Activated T-helper 1 cell treated with anti-CD3 and anti-CD28 coated beads, Interleukin-12 subunit alpha, Interleukin-12 subunit beta, Interleukin-2, Interleukin-4 antibody, amounts not matched to agents 30 ng/mL and 10 ng/mL and 1 ng/mL, durations not matched to agents 14 hours and 24 hours and 36 hours (primary cell): ENCODE data around the gene LARGE1. TPM values are rescaled to one million over a fixed set of nuclear protein-coding genes. Genes with fewer than 3 reads are reported as not detected.
"Not testable (repeated sequence)": the region's sequence is repeated elsewhere in the genome, so short reads cannot be mapped to it uniquely, and the experiment has no call there.

Experiments used
- DNase-seq: peaks from one replicate; pipeline ENCODE4 v3.0.0; 2021; ENCODE audit warnings: low spot score
- H3K27ac Mint-ChIP-seq: one replicate; pipeline ENCODE4 v1.8.0; 2021; ENCODE audit warnings: mild to moderate bottlenecking, mixed read lengths
- H3K27me3 Mint-ChIP-seq: one replicate; pipeline ENCODE4 v1.8.0; 2022; ENCODE audit warnings: mild to moderate bottlenecking, moderate library complexity, mixed read lengths; ENCODE audit not compliant: insufficient read depth
- H3K36me3 Mint-ChIP-seq: one replicate; pipeline ENCODE4 v1.8.0; 2021; ENCODE audit warnings: low read depth, mixed read lengths
- H3K4me1 Mint-ChIP-seq: one replicate; pipeline ENCODE4 v1.8.0; 2021; ENCODE audit warnings: low read depth, mixed read lengths
- H3K4me3 Mint-ChIP-seq: one replicate; pipeline ENCODE4 v1.8.0; 2021; ENCODE audit warnings: mild to moderate bottlenecking, moderate library complexity, mixed read lengths
- H3K9me3 Mint-ChIP-seq: one replicate; pipeline ENCODE4 v1.8.0; 2021; ENCODE audit warnings: mixed read lengths
- intact Hi-C: fragments of 100-400 bp; cut with micrococcal nuclease; formaldehyde crosslinking; loops from one replicate; pipeline ENCODE4 v1.15.1; 2024
- total RNA-seq: library from RNA; stranded (reverse); gene quantifications from 2 replicates; pipeline ENCODE4 v1.2.3, GENCODE V29; 2022

LARGE1 gene
- total RNA-seq, 1 donor from 2014 or later = 0.10 TPM

GRCh38 chr22:33871935-33872334, 48.3 kb downstream of the LARGE1 start:
- H3K27me3 Mint-ChIP-seq = no peaks in the 10 kb centered on the region
- no peaks in the 10 kb centered on the region for H3K36me3 Mint-ChIP-seq
- intact Hi-C loops = no loop called here
- H3K4me3 Mint-ChIP-seq = no peak overlapping the region
- H3K27ac Mint-ChIP-seq = no peak overlapping the region
- DNase-seq = no peak
- no peaks in the 10 kb centered on the region for H3K4me1 Mint-ChIP-seq
- H3K9me3 Mint-ChIP-seq = peaks cover 13% of the 10 kb centered on the region

DNA sequence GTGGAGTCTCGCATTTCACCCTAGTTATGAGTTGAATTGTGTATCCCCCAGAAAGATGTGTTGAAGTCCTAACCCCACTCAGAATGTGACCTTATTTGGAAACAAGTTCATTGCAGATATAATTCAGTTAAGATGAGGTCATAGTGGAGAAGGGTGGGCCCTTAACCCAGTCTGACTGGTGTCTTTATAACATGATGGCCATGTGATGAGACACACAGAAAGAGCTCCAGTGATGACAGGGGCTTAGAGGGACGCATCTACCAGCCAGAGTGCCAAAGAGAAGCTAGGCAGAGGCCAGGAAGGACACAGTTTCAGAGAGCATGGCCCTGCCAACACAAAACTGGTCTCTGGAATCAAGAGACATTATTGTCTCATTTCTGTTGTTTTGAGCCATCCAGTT, 50.3 kb downstream of the LARGE1 start:
- intact Hi-C loops = no loop called here
- no peak for DNase-seq
- peaks cover 13% of the 10 kb centered on the region for H3K9me3 Mint-ChIP-seq
- H3K4me1 Mint-ChIP-seq = no peaks in the 10 kb centered on the region
- no peaks in the 10 kb centered on the region for H3K27me3 Mint-ChIP-seq
- H3K36me3 Mint-ChIP-seq = no peaks in the 10 kb centered on the region
- no peak overlapping the region for H3K4me3 Mint-ChIP-seq
- no peak overlapping the region for H3K27ac Mint-ChIP-seq

DNA sequence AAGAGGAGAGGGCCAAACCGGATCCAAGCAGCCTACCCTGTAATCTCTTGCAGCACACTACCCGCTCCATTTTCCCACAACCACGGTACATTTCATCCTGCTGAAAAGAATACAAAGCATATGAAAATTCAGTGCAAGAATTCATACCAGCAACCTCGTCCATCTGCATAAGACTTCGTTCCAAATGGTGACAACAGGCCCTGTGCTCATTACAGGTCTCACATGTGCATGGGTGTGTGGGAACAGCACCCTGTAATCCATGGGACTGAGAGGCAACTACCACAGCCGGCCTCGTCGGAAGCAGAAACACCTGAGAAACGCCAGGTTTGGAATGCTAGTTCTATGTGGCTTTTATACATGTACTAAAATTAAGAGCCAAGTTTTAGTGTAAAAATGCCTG, 52.3 kb downstream of the LARGE1 start:
- H3K4me3 Mint-ChIP-seq = no peak overlapping the region
- H3K27me3 Mint-ChIP-seq = no peaks in the 10 kb centered on the region
- no peak overlapping the region for H3K27ac Mint-ChIP-seq

DNA sequence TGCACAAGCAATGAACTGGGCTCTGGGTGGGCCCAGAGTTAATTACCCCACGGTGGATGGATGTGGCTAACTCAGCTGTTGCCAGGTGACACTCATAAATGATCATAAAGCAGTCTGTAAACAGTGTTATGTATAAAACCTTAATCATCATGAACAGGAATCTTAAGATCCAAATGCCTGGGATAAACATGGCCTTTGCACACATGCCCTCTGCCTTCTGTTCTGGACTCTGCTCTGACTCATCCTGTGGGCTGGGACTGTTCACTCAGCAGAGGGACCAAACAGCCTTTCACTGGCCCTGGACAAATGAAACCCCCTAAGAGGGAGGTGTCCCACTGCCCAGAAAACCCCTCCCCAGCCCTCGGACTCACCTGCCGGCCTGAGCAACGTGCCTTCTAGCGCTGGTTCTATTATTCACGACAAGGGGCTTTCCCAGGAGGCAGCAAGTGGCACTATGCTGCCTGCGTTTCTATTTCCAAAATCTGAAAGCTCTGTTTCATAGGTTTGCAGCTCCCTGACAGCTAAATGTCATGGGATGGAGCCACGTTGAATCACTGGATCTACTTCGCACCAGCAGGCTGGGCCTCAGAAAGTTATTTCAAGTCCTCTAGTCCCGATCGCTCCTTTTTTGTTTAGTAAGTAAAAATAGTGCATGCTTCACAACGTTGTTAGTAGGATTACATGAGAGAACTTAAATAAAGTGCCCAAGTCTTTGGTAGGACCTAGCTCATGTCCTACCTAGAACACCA, 53.0 kb downstream of the LARGE1 start:
- Mint-ChIP-seq H3K27me3 (no peaks in the 10 kb centered on the region), H3K27ac (no peak overlapping the region), H3K4me3 (no peak overlapping the region), H3K9me3 (peaks cover 13% of the 10 kb centered on the region), H3K4me1 (no peaks in the 10 kb centered on the region), H3K36me3 (no peaks in the 10 kb centered on the region)
- intact Hi-C loops = no loop called here
- DNase-seq = no peak

More for the DNA sequence above, 52.3 kb downstream of the LARGE1 start:
- Mint-ChIP-seq H3K9me3 (peaks cover 13% of the 10 kb centered on the region), H3K4me1 (no peaks in the 10 kb centered on the region), H3K36me3 (no peaks in the 10 kb centered on the region)
- intact Hi-C loops = no loop called here
- DNase-seq = no peak

DNA sequence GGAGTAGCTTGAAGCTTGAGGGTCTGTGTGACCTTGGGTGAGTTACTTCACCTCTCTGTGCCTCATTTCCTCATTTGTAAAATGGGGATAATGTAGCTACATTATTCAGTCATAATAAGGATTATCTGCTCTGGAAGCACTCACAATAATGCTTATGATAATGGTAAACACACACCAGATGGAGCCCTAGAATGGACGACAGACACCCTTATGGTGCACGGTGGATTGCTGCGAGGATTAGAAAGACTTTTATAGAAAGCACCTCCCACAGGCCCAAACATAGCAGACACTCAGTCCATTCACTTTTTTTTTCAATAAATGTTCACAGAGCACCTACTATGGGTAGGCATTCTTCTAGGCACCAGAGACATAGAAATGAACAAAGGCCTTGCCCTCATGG, 53.8 kb downstream of the LARGE1 start:
- Mint-ChIP-seq H3K27me3 (no peaks in the 10 kb centered on the region), H3K9me3 (peaks cover 13% of the 10 kb centered on the region), H3K4me1 (no peaks in the 10 kb centered on the region), H3K36me3 (no peaks in the 10 kb centered on the region), H3K4me3 (no peak overlapping the region), H3K27ac (no peak overlapping the region)
- no peak for DNase-seq
- intact Hi-C loops = no loop called here

- DNase-seq = no peak
- intact Hi-C loops = no loop called here
- no peaks in the 10 kb centered on the region for H3K27me3 Mint-ChIP-seq
- peaks cover 13% of the 10 kb centered on the region for H3K9me3 Mint-ChIP-seq
- H3K4me1 Mint-ChIP-seq = no peaks in the 10 kb centered on the region
- H3K27ac Mint-ChIP-seq = no peak overlapping the region
- H3K36me3 Mint-ChIP-seq = no peaks in the 10 kb centered on the region
- no peak overlapping the region for H3K4me3 Mint-ChIP-seq
Measured at GRCh38 chr22:33865996-33866395, 54.3 kb downstream of the LARGE1 start.

DNA sequence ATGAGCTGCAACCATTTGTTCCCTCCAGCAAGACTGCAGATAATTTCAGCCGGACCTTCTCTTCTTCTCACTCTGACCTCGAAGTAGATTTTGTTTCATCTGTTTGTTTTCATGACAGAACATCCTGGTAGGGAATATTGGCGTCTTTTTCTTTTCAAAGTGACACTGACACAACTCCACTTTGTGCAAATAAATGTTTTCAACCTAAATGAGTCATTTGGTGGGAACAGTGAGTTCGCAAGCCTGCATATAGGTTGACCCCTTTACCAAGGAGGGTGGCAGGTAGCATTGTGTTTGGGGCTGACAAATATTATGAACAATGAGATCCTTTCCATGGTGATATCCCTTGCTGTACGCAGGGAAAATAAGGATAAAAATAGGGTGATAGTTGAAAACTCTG, 55.0 kb downstream of the LARGE1 start:
- no peak for DNase-seq
- Mint-ChIP-seq H3K27me3 (no peaks in the 10 kb centered on the region), H3K4me3 (no peak overlapping the region), H3K36me3 (no peaks in the 10 kb centered on the region), H3K4me1 (no peaks in the 10 kb centered on the region), H3K27ac (no peak overlapping the region), H3K9me3 (peaks cover 13% of the 10 kb centered on the region)
- intact Hi-C loops = no loop called here

DNA sequence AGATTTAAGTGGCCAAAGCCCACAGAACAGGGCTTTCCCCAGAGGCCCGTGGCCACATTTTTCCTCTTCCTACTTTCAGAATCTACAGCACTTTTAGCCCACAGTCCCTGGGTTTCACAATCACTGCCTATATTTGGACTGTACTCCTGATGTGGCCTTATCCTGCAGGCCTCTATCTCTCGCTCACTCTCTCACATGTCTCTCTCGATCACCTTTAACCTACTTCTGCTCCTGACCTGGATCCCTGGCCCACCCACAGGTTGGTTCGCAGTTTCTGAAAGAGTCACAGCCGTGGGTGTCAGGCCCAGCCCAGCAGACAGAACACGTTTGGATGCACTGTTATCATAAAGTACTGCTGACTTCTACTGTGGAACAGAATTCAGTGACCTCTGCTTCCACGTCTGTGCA, 55.5 kb downstream of the LARGE1 start:
- Mint-ChIP-seq H3K4me3 (no peak overlapping the region), H3K9me3 (peaks cover 13% of the 10 kb centered on the region), H3K27me3 (no peaks in the 10 kb centered on the region), H3K27ac (no peak overlapping the region), H3K36me3 (no peaks in the 10 kb centered on the region), H3K4me1 (no peaks in the 10 kb centered on the region)
- intact Hi-C loops = no loop called here
- DNase-seq = no peak

GRCh38 chr22:33861216-33861875, 58.9 kb downstream of the LARGE1 start:
- Mint-ChIP-seq H3K27ac (no peak overlapping the region), H3K4me1 (no peaks in the 10 kb centered on the region)

DNA sequence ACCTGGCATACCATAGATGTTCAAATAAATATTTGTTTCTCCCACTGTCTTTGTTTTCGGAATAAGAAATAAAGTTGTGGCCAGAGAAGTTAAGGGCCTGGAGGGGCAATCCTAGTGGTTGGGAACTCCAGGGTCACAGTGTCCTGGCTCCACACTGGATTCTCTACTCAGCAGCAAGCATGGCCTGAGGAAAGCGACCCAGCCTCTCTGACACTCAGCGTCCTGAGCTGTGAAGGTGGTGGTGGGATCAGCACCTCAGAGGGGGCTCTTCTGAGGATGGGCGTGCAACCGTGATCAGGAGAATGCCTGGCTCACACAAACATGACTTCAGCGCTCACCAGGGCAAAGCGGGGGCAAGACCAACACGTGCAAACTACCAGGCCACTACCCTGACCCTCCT, 59.9 kb downstream of the LARGE1 start:
- Mint-ChIP-seq H3K4me3 (no peak overlapping the region), H3K36me3 (no peaks in the 10 kb centered on the region), H3K9me3 (peaks cover 9% of the 10 kb centered on the region), H3K27ac (no peak overlapping the region), H3K4me1 (no peaks in the 10 kb centered on the region), H3K27me3 (no peaks in the 10 kb centered on the region)
- intact Hi-C loops = no loop called here
- DNase-seq = no peak

More at GRCh38 chr22:33861216-33861875, 58.9 kb downstream of the LARGE1 start:
- no peak for DNase-seq
- no peaks in the 10 kb centered on the region for H3K36me3 Mint-ChIP-seq
- H3K27me3 Mint-ChIP-seq = no peaks in the 10 kb centered on the region
- no peak overlapping the region for H3K4me3 Mint-ChIP-seq
- H3K9me3 Mint-ChIP-seq = peaks cover 9% of the 10 kb centered on the region
- intact Hi-C loops = no loop called here

DNA sequence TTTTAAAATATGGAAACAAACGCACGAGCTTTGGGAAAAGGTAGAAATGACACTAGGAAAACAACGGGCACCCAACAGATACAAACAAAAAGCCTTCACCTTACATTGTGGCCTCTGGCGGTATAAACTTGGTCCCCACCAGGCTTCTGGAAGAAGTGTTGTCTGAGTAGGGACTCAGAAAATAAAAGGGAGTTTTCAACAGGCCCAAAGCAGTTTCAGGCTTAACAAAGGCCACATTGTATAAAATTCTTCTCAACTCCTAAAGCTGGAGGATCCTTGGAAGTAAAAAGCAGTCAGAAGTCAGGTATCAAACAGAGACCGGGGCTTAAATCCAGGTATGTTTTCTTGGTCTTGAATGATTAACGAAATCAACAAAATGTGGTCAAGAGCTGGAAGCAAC, 61.0 kb downstream of the LARGE1 start:
- H3K36me3 Mint-ChIP-seq = no peaks in the 10 kb centered on the region
- H3K27ac Mint-ChIP-seq = no peak overlapping the region
- H3K4me1 Mint-ChIP-seq = no peaks in the 10 kb centered on the region
- intact Hi-C loops = no loop called here
- H3K4me3 Mint-ChIP-seq = no peak overlapping the region
- H3K27me3 Mint-ChIP-seq = no peaks in the 10 kb centered on the region
- H3K9me3 Mint-ChIP-seq = peaks cover 9% of the 10 kb centered on the region
- DNase-seq = no peak

DNA sequence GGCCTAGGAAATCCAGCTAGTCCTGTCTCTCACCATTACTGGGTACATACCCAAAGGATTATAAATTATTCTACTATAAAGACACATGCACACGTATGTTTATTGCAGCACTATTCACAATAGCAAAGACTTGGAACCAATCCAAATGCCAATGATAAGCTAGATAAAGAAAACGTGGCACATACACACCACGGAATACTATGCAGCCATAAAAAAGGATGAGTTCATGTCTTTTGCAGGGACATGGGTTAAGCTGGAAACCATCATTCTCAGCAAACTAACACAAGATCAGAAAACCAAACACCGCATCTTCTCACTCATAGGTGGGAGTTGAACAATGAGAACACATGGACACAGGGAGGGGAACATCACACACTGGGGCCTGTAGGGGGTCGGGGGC, 61.6 kb downstream of the LARGE1 start:
- H3K27me3 Mint-ChIP-seq, intact Hi-C loops, H3K27ac Mint-ChIP-seq, H3K4me3 Mint-ChIP-seq, DNase-seq, H3K36me3 Mint-ChIP-seq, H3K4me1 Mint-ChIP-seq: not testable (repeated sequence)
- H3K9me3 Mint-ChIP-seq = peaks cover 12% of the 10 kb centered on the region

DNA sequence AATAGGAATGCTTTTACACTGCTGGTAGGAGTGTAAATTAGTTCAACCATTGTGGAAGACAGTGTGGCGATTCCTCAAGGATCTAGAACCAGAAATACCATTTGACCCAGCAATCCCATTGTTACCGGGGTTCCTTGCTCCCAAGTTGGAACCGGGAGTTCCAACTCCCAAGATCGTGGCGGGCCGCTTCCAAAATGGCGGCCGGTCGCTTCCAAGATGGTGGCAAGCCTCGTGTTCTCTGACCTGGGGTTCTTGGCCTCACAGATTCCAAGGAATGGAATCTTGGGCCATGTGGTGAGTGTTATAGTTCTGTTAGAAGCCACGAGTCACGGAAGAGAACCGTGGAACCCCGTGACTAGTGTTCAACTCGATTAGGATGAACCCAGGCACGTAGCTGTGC, 62.5 kb downstream of the LARGE1 start:
- DNase-seq, H3K4me3 Mint-ChIP-seq, H3K36me3 Mint-ChIP-seq, intact Hi-C loops, H3K4me1 Mint-ChIP-seq, H3K27ac Mint-ChIP-seq, H3K27me3 Mint-ChIP-seq: not testable (repeated sequence)
- H3K9me3 Mint-ChIP-seq = peaks cover 13% of the 10 kb centered on the region
